ENCODE measurements around the gene CRAMP1.
"Not testable (repeated sequence)": the region's sequence is repeated elsewhere in the genome, so short reads cannot be mapped to it uniquely, and the experiment has no call there.

The CRAMP1 gene

GRCh38 chr16:1687427-1688316, 75.5 kb downstream of the CRAMP1 start:
- no peak for DNase-seq (ENCODE audit: low read depth)

- DNase-seq (ENCODE audit: low read depth) = no peak
Measured at GRCh38 chr16:1688807-1689560, 76.8 kb downstream of the CRAMP1 start.

- DNase-seq (ENCODE audit: low read depth) = no peak
Measured at GRCh38 chr16:1689853-1690252, 77.7 kb downstream of the CRAMP1 start.

GRCh38 chr16:1690810-1691209, 78.7 kb downstream of the CRAMP1 start:
- DNase-seq (ENCODE audit: low read depth) = no peak

GRCh38 chr16:1691276-1691675, 79.1 kb downstream of the CRAMP1 start:
- no peak for DNase-seq (ENCODE audit: low read depth)

- no peak for DNase-seq (ENCODE audit: low read depth)
Measured at GRCh38 chr16:1691956-1692355, 79.8 kb downstream of the CRAMP1 start.

- DNase-seq (ENCODE audit: low read depth) = no peak
Measured at GRCh38 chr16:1696863-1697262, 84.7 kb downstream of the CRAMP1 start.

GRCh38 chr16:1698680-1699079, 86.5 kb downstream of the CRAMP1 start:
- no peak for DNase-seq (ENCODE audit: low read depth)

GRCh38 chr16:1700246-1700645, 88.1 kb downstream of the CRAMP1 start:
- no peak for DNase-seq (ENCODE audit: low read depth)

GRCh38 chr16:1701216-1701878, 89.2 kb downstream of the CRAMP1 start:
- DNase-seq (ENCODE audit: low read depth) = no peak

GRCh38 chr16:1705324-1705687, 93.1 kb downstream of the CRAMP1 start:
- DNase-seq (ENCODE audit: low read depth) = not testable (repeated sequence)

- DNase-seq (ENCODE audit: low read depth) = peak; percentile 100
Measured at GRCh38 chr16:1705688-1706385, 93.7 kb downstream of the CRAMP1 start, which contains the start of gene MAPK8IP3. Gene MAPK8IP3 (plus strand): TSS chr16:1706195. CDS start chr16:1706340, 145 bp downstream.

- DNase-seq (ENCODE audit: low read depth) = no peak
Measured at GRCh38 chr16:1706386-1707192, 94.4 kb downstream of the CRAMP1 start.

GRCh38 chr16:1707193-1707790, 95.1 kb downstream of the CRAMP1 start:
- DNase-seq (ENCODE audit: low read depth) = no peak

- DNase-seq (ENCODE audit: low read depth) = no peak
Measured at GRCh38 chr16:1708083-1708767, 96.1 kb downstream of the CRAMP1 start.

- no peak for DNase-seq (ENCODE audit: low read depth)
Measured at GRCh38 chr16:1708768-1709180, 96.6 kb downstream of the CRAMP1 start.

GRCh38 chr16:1709356-1709755, 97.2 kb downstream of the CRAMP1 start:
- no peak for DNase-seq (ENCODE audit: low read depth)

GRCh38 chr16:1710811-1711507, 98.8 kb downstream of the CRAMP1 start:
- no peak for DNase-seq (ENCODE audit: low read depth)

GRCh38 chr16:1712791-1713261, 100.7 kb downstream of the CRAMP1 start:
- no peak for DNase-seq (ENCODE audit: low read depth)
